Activated T-cell treated with anti-CD3 and anti-CD28 coated beads for 1 hour (primary cell): ENCODE results near the gene ZBTB32.

Experiments used
- DNase-seq: peaks from one replicate; pipeline ENCODE4 v3.0.0-alpha.2; 2020; ENCODE audit warnings: low read depth

The ZBTB32 gene

GRCh38 chr19:35753634-35754369 is 49.4 kb downstream of the ZBTB32 start:
- no peak for DNase-seq

DNA sequence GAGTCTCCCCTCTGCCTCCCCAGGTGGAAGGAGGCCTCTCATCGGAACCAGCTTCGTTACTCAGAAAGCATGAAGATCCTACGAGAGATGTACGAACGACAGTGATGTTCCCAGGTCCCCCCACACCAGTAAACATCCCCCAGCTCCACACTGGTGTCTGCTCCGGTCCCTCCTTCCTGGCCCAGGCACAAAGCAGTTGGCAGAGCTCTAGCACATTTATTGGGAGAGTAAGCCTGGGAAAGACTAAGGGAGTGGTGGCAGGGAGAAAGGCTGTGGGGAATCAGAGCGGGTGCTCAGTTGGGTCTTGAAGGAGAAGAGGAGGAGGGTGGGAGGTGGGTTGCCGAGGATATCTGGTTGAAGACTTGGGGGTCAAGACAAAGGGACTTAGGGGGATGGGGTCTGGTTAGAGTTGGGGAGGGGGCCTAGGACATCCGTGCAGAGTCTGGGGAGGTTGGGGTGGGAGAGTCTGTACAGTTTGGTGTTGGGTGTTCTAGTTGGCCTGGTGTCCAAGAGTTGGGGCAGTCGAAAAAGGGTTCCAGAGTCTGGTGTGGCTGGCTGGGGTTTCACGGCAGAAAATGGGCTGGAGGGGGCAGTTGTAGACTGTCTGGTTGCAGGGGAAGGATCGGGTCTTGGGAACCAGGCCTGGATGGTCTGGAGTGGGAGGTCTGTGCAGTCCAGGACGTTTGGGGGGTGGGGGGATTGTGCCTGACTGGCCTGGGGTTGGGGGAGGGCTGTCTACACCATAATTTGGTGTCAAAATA is 50.2 kb downstream of the ZBTB32 start:
- DNase-seq, result no peak

- DNase-seq, result no peak
These were observed 50.8 kb downstream of the ZBTB32 start for GRCh38 chr19:35755131-35755549.

DNA sequence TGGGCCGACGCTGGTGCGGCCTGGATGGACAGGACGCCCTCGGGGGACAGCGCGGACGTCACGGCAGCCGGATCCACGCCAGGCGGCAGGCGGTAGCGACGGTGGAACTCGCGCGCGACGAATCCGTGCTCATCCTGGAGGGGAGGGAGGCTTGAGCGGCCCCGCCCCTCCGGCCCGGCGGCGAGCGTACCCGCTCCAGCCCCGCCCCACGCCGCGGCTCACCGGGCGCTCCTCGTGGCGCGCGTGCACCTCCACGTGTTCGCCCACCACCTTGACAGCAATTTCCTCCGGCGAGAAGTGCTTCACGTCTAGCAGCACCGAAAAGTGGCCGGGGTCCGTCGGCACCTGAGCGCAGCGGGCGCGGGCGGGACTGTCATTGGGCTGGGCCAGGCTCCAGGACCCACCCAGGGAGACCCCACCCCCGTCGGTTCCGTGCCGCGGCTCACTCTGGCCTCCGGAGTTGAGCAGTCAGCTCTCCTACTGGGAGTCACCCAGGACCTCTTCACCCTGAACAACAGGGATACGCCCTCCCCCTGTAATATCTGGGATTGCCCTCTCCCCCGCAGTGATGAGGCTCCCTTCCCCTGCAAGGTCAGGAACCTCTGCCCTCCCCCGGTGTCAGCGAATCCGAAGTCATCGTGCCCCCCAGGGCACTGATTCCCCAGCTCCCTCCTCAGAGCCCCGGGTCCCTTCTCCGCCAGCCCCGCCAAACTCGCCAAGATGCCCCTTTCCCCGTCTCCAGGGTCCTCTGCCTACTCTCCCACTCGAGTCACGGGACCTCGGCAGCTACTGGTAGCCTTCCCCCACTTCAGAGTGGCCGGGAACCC is 51.4 kb downstream of the ZBTB32 start:
- peak; percentile 40 for DNase-seq

- DNase-seq, result no peak
These were observed 52.2 kb downstream of the ZBTB32 start, which contains the start of gene HSPB6 for GRCh38 chr19:35756377-35757230. Gene HSPB6, minus strand, starts transcription at chr19:35757029. Its CDS starts 21 bp downstream, at chr19:35757008.

GRCh38 chr19:35757231-35757748 is 52.9 kb downstream of the ZBTB32 start:
- DNase-seq, result no peak

DNA sequence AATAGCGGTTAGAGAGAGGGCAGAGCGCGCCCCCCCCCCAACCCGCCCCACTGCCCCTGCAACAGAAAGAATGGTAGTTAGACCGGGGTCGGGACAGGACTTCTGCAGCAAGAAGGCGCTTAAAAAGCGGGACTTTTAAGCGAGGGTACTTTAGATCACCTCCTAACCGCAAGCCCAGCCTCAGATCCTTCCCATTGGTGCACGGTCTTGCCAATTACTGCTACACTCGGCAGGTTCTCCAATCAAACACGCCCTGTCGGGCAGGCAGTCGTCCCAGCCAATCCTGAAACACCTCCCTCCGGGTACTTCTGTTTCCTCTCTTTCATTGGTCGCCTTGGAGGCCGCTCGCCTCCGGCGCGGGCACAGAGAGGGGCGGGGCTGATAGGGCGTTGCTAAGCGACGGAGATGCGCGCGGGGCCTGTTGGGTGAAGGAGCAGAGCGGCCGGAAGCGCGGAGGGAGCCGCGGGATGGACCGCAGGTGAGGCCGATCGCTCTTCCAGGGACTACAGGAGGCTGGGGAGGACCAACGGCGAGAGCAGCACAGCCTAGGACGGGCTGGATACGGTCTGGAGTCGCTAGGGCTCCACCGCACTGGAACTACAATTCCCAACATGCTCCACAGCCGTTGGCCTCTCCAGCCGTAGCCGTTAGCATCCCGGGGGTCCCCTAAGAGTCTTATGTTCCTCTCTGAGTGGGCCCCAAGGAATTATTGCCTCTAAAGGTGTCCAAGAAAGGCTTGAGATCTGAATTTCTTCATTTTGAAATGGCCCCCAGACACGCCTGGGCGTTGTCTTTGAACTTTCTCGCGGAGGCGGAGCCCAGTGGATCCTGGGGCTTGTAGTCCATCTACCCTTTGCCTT is 53.6 kb downstream of the ZBTB32 start, which contains the start of gene PROSER3:
Gene PROSER3 (plus strand): TSS at position 428 of the 860 bp plus-strand sequence. CDS start 40 bp downstream, at position 468.
- peak; percentile 95 for DNase-seq

- no peak for DNase-seq
These were observed 55.3 kb downstream of the ZBTB32 start for GRCh38 chr19:35759697-35760096.

- no peak for DNase-seq
These were observed 56.5 kb downstream of the ZBTB32 start for GRCh38 chr19:35760711-35761349.

- DNase-seq, result no peak
These were observed 60.3 kb downstream of the ZBTB32 start for GRCh38 chr19:35764432-35765315.
